ENCODE data around the gene SCUBE2. TPM values are rescaled to one million over a fixed set of nuclear protein-coding genes. Genes with fewer than 3 reads are reported as not detected.

Gene SCUBE2
- total and polyA plus RNA-seq, 2 donors (not counting 3 experiments of a cell fraction or from before 2014, with no cell fraction given) = 0.55 to 3.5 TPM

DNA sequence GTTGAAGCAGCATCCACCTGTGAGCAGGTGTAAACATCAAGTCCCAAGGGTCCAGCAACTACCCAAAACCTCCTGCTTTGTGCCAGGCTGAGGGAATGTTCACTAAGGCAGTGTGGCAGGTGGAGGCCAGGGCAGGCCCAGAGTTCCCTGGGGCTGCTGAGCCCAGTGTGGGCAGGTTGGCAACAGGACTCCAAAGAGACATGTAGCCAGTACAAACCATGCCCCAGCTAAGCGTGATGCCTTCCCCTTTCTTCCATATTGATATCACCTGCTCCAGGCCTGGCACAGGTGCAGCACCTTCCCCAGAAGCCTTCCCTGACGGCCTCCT, 30.0 kb upstream of the SCUBE2 start:
- no TSS peak for BruUV-seq (replicated peaks)
- Histone ChIP-seq H3K9me3 (replicated peaks; ENCODE audit: control insufficient read depth, insufficient read depth, low read length) (no peaks in the 10 kb centered on the region), H3K79me2 (ENCODE audit: control insufficient read depth, insufficient read depth, low read length) (no peaks in the 10 kb centered on the region), H3K4me2 (ENCODE audit: insufficient read depth, low read length) (no peak overlapping the region), H3K4me1 (ENCODE audit: control insufficient read depth, extremely low read depth, insufficient read depth, low read length) (no peaks in the 10 kb centered on the region), H3K9me1 (replicated peaks; ENCODE audit: control insufficient read depth, extremely low read depth, insufficient read depth, low read length) (no peaks in the 10 kb centered on the region), H3K27me3 (ENCODE audit: control insufficient read depth in 2 of 2, insufficient read depth in 2 of 2, low read length in 2 of 2) (no peaks in the 10 kb centered on the region), H3K27ac (ENCODE audit: insufficient read depth, low read depth, low read length) (no peak overlapping the region), H4K20me1 (replicated peaks; ENCODE audit: control insufficient read depth, extremely low read depth, insufficient read depth, low read length) (no peaks in the 10 kb centered on the region), H3K4me3 (replicated peaks in 1 of 3; ENCODE audit: insufficient read depth in 1 of 3, low read depth in 1 of 3, low read length in 3 of 3) (no peak overlapping the region), H3K9ac (replicated peaks; ENCODE audit: extremely low read depth, insufficient read depth, low read length) (no peak overlapping the region), H2AFZ (ENCODE audit: low read depth, low read length) (no peak overlapping the region), H3K36me3 (ENCODE audit: control insufficient read depth in 2 of 2, extremely low read depth in 1 of 2, insufficient read depth in 2 of 2, low read length in 2 of 2) (no peaks in the 10 kb centered on the region)
- dilution Hi-C loops (cut with MboI; ENCODE audit: extremely low pct_ligation_motif_present, low sequenced_read_pairs) (no loop called here), intact Hi-C loops (cut with micrococcal nuclease) (loop anchor here (5.0 kb wide), 1 partner anchor 104 kb away; no protein-coding TSS in a partner anchor)
- FAIRE-seq = no peak
- CTCF ChIA-PET = no interaction called here
- no peak for TF ChIP-seq EZH2 (IDR thresholded peaks at IDR 0.05; ENCODE audit: borderline replicate concordance, low read depth, low read length, severe bottlenecking)
- no peak for DNase-seq (ENCODE audit: low read depth, low spot score)
- POLR2A ChIA-PET = no interaction called here

DNA sequence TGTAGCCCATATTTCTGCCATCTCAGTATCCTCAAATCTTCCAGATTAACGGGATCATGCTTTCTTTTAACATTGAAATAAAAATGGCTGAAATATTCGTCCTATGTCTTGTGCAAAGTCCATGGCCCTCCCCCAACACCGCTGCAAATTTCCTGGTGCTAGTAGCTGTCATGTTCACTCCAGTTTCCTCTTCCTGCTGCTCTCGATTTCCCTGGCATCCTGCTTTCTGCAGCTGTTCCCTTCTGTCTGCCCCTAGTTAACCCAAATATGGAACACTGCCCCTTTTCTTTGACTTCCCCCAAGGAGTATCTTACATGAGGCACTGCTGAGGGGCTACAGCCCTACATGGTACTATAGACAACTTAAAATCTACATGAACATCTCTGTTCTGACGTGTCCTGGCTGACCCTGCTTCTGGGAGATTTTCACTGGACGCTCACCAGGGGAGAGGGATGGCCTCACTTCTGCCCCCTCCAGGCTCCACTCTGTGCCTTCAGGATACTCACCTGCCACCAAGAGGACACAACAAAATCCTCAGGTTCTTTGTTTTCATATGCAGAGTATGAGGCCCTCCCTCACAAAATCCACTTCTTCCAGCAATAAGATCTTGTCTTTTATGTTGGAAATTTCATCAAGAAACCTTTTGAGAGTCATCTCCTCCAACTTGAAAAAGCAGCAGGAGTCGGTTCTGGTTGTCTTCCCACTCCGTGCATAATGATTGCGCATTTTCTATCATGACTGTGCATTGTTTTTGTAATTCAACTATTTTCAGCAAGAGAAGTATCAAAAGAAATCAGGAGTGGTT, 29.5 kb upstream of the SCUBE2 start:
- no peak overlapping the region for H3K4me3 ChIP-seq (replicated peaks in 1 of 3; ENCODE audit: insufficient read depth in 1 of 3, low read depth in 1 of 3, low read length in 3 of 3)

More for the DNA sequence above, 29.5 kb upstream of the SCUBE2 start:
- dilution Hi-C loops (cut with MboI; ENCODE audit: extremely low pct_ligation_motif_present, low sequenced_read_pairs) = no loop called here
- H3K4me2 ChIP-seq (ENCODE audit: insufficient read depth, low read length) = no peak overlapping the region
- no peaks in the 10 kb centered on the region for H3K9me3 ChIP-seq (replicated peaks; ENCODE audit: control insufficient read depth, insufficient read depth, low read length)
- ChIA-PET CTCF (interaction anchor here (0.5 to 0.9 kb wide), 2 partner anchors 106 to 209 kb away, joined by 3 to 4 read pairs; no protein-coding TSS in a partner anchor), POLR2A (no interaction called here)
- no TSS peak for BruUV-seq (replicated peaks)
- peak overlapping the region; percentile 70 for H2AFZ ChIP-seq (ENCODE audit: low read depth, low read length)
- no peak overlapping the region for H3K9ac ChIP-seq (replicated peaks; ENCODE audit: extremely low read depth, insufficient read depth, low read length)
- DNase-seq (ENCODE audit: low read depth, low spot score) (no peak), FAIRE-seq (no peak)
- H3K36me3 ChIP-seq (ENCODE audit: control insufficient read depth in 2 of 2, extremely low read depth in 1 of 2, insufficient read depth in 2 of 2, low read length in 2 of 2) = no peaks in the 10 kb centered on the region
- TF ChIP-seq, protein P1, sequence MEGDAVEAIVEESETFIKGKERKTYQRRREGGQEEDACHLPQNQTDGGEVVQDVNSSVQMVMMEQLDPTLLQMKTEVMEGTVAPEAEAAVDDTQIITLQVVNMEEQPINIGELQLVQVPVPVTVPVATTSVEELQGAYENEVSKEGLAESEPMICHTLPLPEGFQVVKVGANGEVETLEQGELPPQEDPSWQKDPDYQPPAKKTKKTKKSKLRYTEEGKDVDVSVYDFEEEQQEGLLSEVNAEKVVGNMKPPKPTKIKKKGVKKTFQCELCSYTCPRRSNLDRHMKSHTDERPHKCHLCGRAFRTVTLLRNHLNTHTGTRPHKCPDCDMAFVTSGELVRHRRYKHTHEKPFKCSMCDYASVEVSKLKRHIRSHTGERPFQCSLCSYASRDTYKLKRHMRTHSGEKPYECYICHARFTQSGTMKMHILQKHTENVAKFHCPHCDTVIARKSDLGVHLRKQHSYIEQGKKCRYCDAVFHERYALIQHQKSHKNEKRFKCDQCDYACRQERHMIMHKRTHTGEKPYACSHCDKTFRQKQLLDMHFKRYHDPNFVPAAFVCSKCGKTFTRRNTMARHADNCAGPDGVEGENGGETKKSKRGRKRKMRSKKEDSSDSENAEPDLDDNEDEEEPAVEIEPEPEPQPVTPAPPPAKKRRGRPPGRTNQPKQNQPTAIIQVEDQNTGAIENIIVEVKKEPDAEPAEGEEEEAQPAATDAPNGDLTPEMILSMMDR (IDR thresholded peaks at IDR 0.05; ENCODE audit: extremely low read depth in 1 of 2, insufficient read depth in 1 of 2, low read depth in 1 of 2, low read length in 2 of 2) = peak in 1 of 2 donors; percentile 8
- no peak for TF ChIP-seq MYC (IDR thresholded peaks at IDR 0.05; ENCODE audit: low read depth, low read length)
- H4K20me1 ChIP-seq (replicated peaks; ENCODE audit: control insufficient read depth, extremely low read depth, insufficient read depth, low read length) = no peaks in the 10 kb centered on the region
- no peak overlapping the region for H3K27ac ChIP-seq (ENCODE audit: insufficient read depth, low read depth, low read length)
- no peaks in the 10 kb centered on the region for H3K4me1 ChIP-seq (ENCODE audit: control insufficient read depth, extremely low read depth, insufficient read depth, low read length)
- no peaks in the 10 kb centered on the region for H3K79me2 ChIP-seq (ENCODE audit: control insufficient read depth, insufficient read depth, low read length)
- intact Hi-C loops (cut with micrococcal nuclease) = loop anchor here (5.0 kb wide), 1 partner anchor 104 kb away; no protein-coding TSS in a partner anchor
- no peaks in the 10 kb centered on the region for H3K27me3 ChIP-seq (ENCODE audit: control insufficient read depth in 2 of 2, insufficient read depth in 2 of 2, low read length in 2 of 2)
- H3K9me1 ChIP-seq (replicated peaks; ENCODE audit: control insufficient read depth, extremely low read depth, insufficient read depth, low read length) = no peaks in the 10 kb centered on the region
